HEK293 (cell line): ENCODE measurements around the gene BORCS5.
A peak's percentile ranks its signal among the peaks of the same experiment; 100 is the strongest.

Experiments
- FEZF1 ChIP-seq: fragments of 450-650 bp; formaldehyde crosslinking; IDR thresholded peaks from 2 replicates; pipeline ENCODE4 v1.5.1; 2016; ENCODE audit warnings: missing biosample characterization, missing genetic modification characterization
- GLI2 ChIP-seq: fragments of 450-650 bp; formaldehyde crosslinking; IDR thresholded peaks from 2 replicates; pipeline ENCODE4; 2017; ENCODE audit warnings: missing biosample characterization, missing genetic modification characterization, low read depth, borderline replicate concordance
- HOXC10 ChIP-seq: sonication (generic); formaldehyde crosslinking; IDR thresholded peaks from 2 replicates; pipeline ENCODE4 v1.8.1; 2023; ENCODE audit warnings: mild to moderate bottlenecking, missing genetic modification reagents
- KLF1 ChIP-seq: fragments of 450-650 bp; formaldehyde crosslinking; IDR thresholded peaks from 2 replicates; pipeline ENCODE4 v1.5.1; 2016; ENCODE audit warnings: missing biosample characterization, missing genetic modification characterization
- MZF1 ChIP-seq: fragments of 450-650 bp; formaldehyde crosslinking; IDR thresholded peaks from 2 replicates; pipeline ENCODE4 v1.5.1; 2017; ENCODE audit warnings: missing biosample characterization, missing genetic modification characterization, borderline replicate concordance
- OSR2 ChIP-seq: fragments of 450-650 bp; formaldehyde crosslinking; IDR thresholded peaks from 2 replicates; pipeline ENCODE4 v1.5.1; 2016; ENCODE audit warnings: missing biosample characterization, missing genetic modification characterization
- PRDM1 ChIP-seq: fragments of 450-650 bp; formaldehyde crosslinking; IDR thresholded peaks from 2 replicates; pipeline ENCODE4; 2016; ENCODE audit warnings: missing biosample characterization, missing genetic modification characterization
- REPIN1 ChIP-seq: fragments of 450-650 bp; formaldehyde crosslinking; IDR thresholded peaks from 2 replicates; pipeline ENCODE4 v1.5.1; 2017; ENCODE audit warnings: missing biosample characterization, missing genetic modification characterization, low read depth
- REST ChIP-seq: fragments of 450-650 bp; formaldehyde crosslinking; IDR thresholded peaks from 2 replicates; pipeline ENCODE4 v1.5.1; 2016; ENCODE audit warnings: missing biosample characterization, missing genetic modification characterization
- SP2 ChIP-seq: fragments of 450-650 bp; formaldehyde crosslinking; IDR thresholded peaks from 2 replicates; pipeline ENCODE4 v1.5.1; 2016; ENCODE audit warnings: missing biosample characterization, missing genetic modification characterization
- SP7 ChIP-seq: fragments of 450-650 bp; formaldehyde crosslinking; IDR thresholded peaks from 2 replicates; pipeline ENCODE4 v1.5.1; 2016; ENCODE audit warnings: missing biosample characterization, missing genetic modification characterization
- TSHZ1 ChIP-seq: fragments of 450-650 bp; formaldehyde crosslinking; IDR thresholded peaks from 2 replicates; pipeline ENCODE4 v1.5.1; 2016; ENCODE audit warnings: missing biosample characterization, missing genetic modification characterization, borderline replicate concordance
- ZBTB11 ChIP-seq: fragments of 450-650 bp; formaldehyde crosslinking; conservative IDR thresholded peaks from 2 replicates; pipeline ENCODE4 v1.5.1; 2016; ENCODE audit warnings: low read depth, missing biosample characterization, missing genetic modification characterization
- ZBTB44 ChIP-seq: fragments of 450-650 bp; IDR thresholded peaks from 2 replicates; pipeline ENCODE4 v1.5.1; 2018; ENCODE audit warnings: missing biosample characterization, mild to moderate bottlenecking, missing genetic modification characterization
- ZEB2 ChIP-seq: fragments of 450-650 bp; formaldehyde crosslinking; IDR thresholded peaks from 2 replicates; pipeline ENCODE4 v1.5.1; 2016; ENCODE audit warnings: missing biosample characterization, missing genetic modification characterization
- ZFP69B ChIP-seq: fragments of 450-650 bp; formaldehyde crosslinking; IDR thresholded peaks from 2 replicates; pipeline ENCODE4 v1.5.1; 2016; ENCODE audit warnings: missing biosample characterization, missing genetic modification characterization
- ZNF433 ChIP-seq: fragments of 450-650 bp; formaldehyde crosslinking; IDR thresholded peaks from 2 replicates; pipeline ENCODE4 v1.5.1; 2016; ENCODE audit warnings: missing biosample characterization, missing genetic modification characterization, low read depth
- ZNF48 ChIP-seq: fragments of 450-650 bp; formaldehyde crosslinking; IDR thresholded peaks from 2 replicates; pipeline ENCODE4 v1.5.1; 2016; ENCODE audit warnings: missing biosample characterization, missing genetic modification characterization
- ZNF521 ChIP-seq: fragments of 450-650 bp; formaldehyde crosslinking; IDR thresholded peaks from 2 replicates; pipeline ENCODE4 v1.5.1; 2017; ENCODE audit warnings: missing biosample characterization, mild to moderate bottlenecking, missing genetic modification characterization
- ZNF530 ChIP-seq: fragments of 450-650 bp; formaldehyde crosslinking; IDR thresholded peaks from 2 replicates; pipeline ENCODE4 v1.5.1; 2016; ENCODE audit warnings: low read depth, missing biosample characterization, missing genetic modification characterization
- ZNF549 ChIP-seq: fragments of 450-650 bp; IDR thresholded peaks from 2 replicates; pipeline ENCODE4 v1.5.1; 2018; ENCODE audit warnings: missing biosample characterization, missing genetic modification characterization, mild to moderate bottlenecking, inconsistent platforms, moderate library complexity
- ZNF560 ChIP-seq: fragments of 450-650 bp; formaldehyde crosslinking; IDR thresholded peaks from 2 replicates; pipeline ENCODE4 v1.5.1; 2017; ENCODE audit warnings: missing biosample characterization, missing genetic modification characterization, borderline replicate concordance
- ZNF626 ChIP-seq: fragments of 450-650 bp; sonication (Bioruptor Pico); formaldehyde crosslinking; IDR thresholded peaks from 2 replicates; pipeline ENCODE4 v1.5.1; 2018; ENCODE audit warnings: missing biosample characterization, missing genetic modification characterization, inconsistent platforms
- ZNF776 ChIP-seq: fragments of 450-650 bp; formaldehyde crosslinking; IDR thresholded peaks from 2 replicates; pipeline ENCODE4 v1.5.0; 2017; ENCODE audit warnings: missing biosample characterization, missing genetic modification characterization, borderline replicate concordance
- ZNF830 ChIP-seq: fragments of 450-650 bp; IDR thresholded peaks from 2 replicates; pipeline ENCODE4 v1.5.0; 2018; ENCODE audit warnings: missing biosample characterization, missing genetic modification characterization, low read depth, mild to moderate bottlenecking, moderate library complexity
- ZSCAN4 ChIP-seq: fragments of 450-650 bp; formaldehyde crosslinking; IDR thresholded peaks from 2 replicates; pipeline ENCODE4 v1.5.1; 2017; ENCODE audit warnings: missing biosample characterization, missing genetic modification characterization

The BORCS5 gene

GRCh38 chr12:12356896-12357718 lies at the start of gene BORCS5 (continued):
- TF ChIP-seq OSR2 (tag by site-specific recombination) (no peak), REPIN1 (tag by site-specific recombination) (no peak), HOXC10 (no peak), ZBTB44 (tag by site-specific recombination) (no peak), ZNF776 (no peak), ZEB2 (tag by site-specific recombination) (peak; percentile 95), ZNF521 (tag by site-specific recombination) (no peak), SP7 (tag by site-specific recombination) (peak; percentile 81), MZF1 (tag by site-specific recombination) (no peak), ZNF830 (tag by site-specific recombination) (no peak), SP2 (tag by site-specific recombination) (peak; percentile 91), TSHZ1 (tag by site-specific recombination) (no peak), GLI2 (tag by site-specific recombination) (no peak), ZNF549 (tag by site-specific recombination) (no peak), ZNF626 (no peak), PRDM1 (tag by site-specific recombination) (peak; percentile 17; the same call in 1 of the 2 replicates), REST (tag by site-specific recombination) (peak; percentile 40; the same call in 1 of the 2 replicates), ZBTB11 (tag by site-specific recombination) (peak; percentile 83), FEZF1 (tag by site-specific recombination) (no peak), ZNF530 (tag by site-specific recombination) (no peak), ZSCAN4 (tag by site-specific recombination) (peak; percentile 29; the same call in 1 of the 2 replicates), ZNF48 (tag by site-specific recombination) (no peak), ZNF433 (tag by site-specific recombination) (no peak), ZNF560 (tag by site-specific recombination) (no peak), KLF1 (tag by site-specific recombination) (peak; percentile 92), ZFP69B (no peak; the same call in 1 of the 2 replicates)
